ENCODE results near the gene TMEM178A.
"Not testable (repeated sequence)": the region's sequence is repeated elsewhere in the genome, so short reads cannot be mapped to it uniquely, and the experiment has no call there.

TMEM178A gene

GRCh38 chr2:39715822-39716221 lies 50.1 kb downstream of the TMEM178A start:
- ATAC-seq (no peak), DNase-seq (no peak)

GRCh38 chr2:39717067-39717466 lies 51.4 kb downstream of the TMEM178A start:
- ATAC-seq (no peak), DNase-seq (no peak)

DNA sequence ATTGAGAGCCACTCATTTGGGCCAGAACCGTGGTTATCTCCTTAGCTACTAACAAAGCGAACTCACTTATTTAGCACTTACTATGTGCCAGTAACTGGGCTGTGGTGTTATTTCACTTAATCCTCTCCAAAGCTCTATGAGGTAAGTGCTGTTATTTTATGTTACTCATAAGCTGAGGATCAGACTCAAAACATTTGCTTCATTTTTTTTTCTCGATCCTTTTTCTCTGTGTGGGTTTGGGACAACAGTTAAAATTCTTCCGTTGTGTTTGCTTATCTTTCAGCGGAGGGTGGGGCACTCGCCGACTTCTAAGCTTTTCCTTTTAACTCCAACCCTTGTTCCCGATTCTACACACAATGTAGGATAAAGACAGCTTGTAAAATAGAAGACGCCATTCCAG lies 52.8 kb downstream of the TMEM178A start:
- DNase-seq (no peak), ATAC-seq (no peak)

DNA sequence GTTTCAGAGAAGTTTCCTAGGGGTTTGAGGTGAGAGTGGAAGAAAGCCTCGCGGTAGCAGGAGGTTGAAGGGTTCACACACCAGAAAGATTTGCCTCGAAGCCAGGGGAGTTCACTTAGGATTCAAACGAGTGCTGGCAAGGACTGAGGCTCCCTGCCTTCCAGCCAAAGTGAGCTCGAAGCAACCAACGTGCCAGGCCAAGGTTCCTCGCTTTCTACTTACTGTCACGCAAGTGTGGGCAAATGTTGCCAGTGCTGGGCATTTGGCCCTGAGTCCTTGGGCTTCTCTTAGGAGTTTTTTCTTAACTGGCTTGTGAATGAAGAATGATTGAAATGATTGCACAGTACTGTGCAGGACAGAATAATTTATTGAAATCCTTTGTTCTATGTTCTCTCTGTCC lies 53.6 kb downstream of the TMEM178A start:
- ATAC-seq (no peak), DNase-seq (no peak)

GRCh38 chr2:39720970-39721369 lies 55.3 kb downstream of the TMEM178A start:
- DNase-seq (no peak), ATAC-seq (no peak)

GRCh38 chr2:39723497-39723896 lies 57.8 kb downstream of the TMEM178A start:
- DNase-seq, result no peak
- no peak for ATAC-seq

GRCh38 chr2:39723946-39724827 lies 58.5 kb downstream of the TMEM178A start:
- no peak for ATAC-seq
- no peak for DNase-seq

DNA sequence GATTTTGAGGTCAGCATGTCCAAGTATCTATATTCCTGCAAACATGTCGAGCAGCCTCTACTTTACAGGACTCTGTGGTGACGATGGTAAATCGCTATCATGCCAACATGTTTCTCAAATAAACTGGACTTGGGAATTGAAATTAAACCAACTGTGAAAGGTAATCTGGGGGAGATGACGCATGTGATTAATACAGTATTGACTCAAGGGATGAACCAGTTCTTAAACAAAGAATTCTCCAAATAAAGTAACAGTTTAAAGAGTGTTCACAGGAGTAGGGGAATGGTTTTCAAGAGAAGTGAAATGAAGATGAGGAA lies 59.1 kb downstream of the TMEM178A start:
- no peak for ATAC-seq
- DNase-seq, result no peak

DNA sequence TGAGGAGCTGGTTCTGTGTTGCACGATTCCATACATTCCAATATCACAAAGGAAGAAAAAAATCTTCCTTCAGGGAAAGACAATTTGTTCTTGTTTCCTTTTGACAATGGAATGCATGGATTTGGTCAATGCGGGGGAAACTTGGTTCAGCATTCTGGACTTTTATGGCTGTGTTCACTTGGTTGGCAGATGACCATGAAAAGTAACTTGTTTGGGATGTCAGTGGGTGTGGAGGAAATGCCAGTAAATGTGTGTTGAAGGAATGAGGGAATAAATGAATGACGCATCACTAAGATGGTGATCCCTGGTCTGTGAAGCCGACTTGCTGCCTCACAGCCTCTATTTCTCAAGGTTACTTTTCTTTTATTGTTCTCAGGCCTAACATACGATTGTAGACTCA lies 59.7 kb downstream of the TMEM178A start:
- ATAC-seq, result no peak
- no peak for DNase-seq

DNA sequence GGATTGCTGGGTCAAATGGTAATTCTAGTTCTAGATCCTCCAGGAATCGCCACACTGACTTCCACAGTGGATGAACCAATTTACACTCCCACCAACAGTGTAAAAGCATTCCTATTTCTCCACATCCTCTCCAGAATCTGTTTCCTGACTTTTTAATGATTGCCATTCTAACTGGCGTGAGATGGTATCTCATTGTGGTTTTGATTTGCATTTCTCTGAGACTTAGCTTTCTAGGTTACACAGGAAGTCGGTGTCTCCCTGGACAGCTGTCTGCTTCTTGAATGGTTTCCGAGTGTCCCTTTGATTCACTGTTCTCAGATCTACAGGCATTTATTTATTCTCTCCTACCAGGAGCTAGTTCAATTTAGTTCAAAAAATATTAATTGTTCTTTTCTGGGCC lies 62.4 kb downstream of the TMEM178A start:
- DNase-seq, ATAC-seq: not testable (repeated sequence)

GRCh38 chr2:39728941-39729351 lies 63.2 kb downstream of the TMEM178A start:
- ATAC-seq, result no peak
- DNase-seq, result peak; percentile 50

DNA sequence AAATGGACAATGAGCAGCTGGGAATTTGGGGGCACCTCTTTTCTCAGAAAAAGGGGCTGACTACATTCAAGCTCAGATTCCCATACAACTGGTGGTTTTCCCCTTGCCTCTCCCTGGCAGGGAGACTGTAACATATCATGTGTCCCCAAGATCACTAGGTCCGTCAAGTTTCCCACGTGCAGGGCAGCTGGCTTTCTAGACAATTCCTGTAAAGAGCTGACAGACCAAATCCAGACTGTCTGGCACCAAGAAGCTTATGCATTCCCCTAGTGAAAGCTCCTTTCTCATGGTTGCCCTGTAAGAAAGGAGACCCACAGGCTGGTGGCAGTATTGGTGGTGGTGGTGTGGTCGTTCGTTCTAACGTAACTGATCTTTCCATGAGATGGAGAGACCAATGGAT lies 64.6 kb downstream of the TMEM178A start:
- no peak for ATAC-seq

DNA sequence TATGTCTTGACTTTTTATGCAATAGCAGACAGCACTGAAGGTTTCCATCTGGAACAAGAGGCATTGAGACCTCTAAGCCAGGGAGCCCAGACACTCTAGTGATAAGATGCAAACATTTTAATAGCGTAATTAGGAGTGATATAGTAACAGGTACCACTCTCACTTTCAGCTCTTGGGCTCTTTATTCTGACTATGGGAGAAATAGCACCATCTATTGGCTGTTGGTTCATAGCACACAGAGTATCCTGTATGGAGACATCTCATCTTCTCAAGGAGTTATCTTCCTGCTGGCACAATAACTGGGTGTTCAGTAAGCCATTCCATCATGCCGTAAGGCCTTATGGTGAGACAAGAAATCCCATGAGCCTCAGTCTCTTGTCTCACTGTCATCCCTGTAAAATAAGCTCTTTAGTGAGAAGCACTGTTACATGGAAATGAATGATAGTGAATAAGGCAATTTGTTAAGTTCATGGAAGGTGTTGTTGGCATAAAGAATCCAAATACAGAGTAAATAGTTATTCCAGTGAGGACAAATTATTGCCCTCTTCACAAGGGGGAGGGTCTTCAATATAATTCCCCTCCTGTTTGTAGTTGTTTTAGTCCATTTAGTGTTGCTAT lies 65.1 kb downstream of the TMEM178A start:
- no peak for DNase-seq
- peak; percentile 58 for ATAC-seq

More for the DNA sequence above, 64.6 kb downstream of the TMEM178A start:
- DNase-seq, result no peak

- ATAC-seq (no peak), DNase-seq (no peak)
These were observed 65.8 kb downstream of the TMEM178A start for GRCh38 chr2:39731546-39731945.

GRCh38 chr2:39732482-39732881 lies 66.8 kb downstream of the TMEM178A start:
- no peak for DNase-seq
- no peak for ATAC-seq

GRCh38 chr2:39733070-39733674 lies 67.5 kb downstream of the TMEM178A start:
- ATAC-seq (no peak), DNase-seq (no peak)

GRCh38 chr2:39734445-39734844 lies 68.7 kb downstream of the TMEM178A start:
- no peak for ATAC-seq

DNA sequence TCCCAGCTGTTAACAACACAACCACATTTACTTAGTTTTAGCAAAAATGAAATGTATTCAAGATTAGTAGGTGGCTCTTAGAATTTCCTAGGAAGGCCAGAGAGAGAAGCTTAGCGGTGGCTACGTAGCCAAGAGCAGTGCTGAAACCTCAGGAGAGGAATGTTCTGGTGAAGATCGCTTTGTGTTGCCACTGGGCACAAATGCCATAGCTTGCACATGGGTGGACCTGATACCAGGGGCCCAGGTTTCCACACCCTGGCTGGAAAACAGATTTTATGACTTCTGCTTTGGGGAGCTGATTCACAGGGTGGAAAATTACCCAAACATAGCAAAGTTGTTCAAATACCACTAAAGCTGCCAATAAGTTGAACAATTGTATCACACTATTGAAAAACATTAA lies 69.9 kb downstream of the TMEM178A start:
- ATAC-seq, result no peak
- no peak for DNase-seq

More at GRCh38 chr2:39734445-39734844, 68.7 kb downstream of the TMEM178A start:
- no peak for DNase-seq

DNA sequence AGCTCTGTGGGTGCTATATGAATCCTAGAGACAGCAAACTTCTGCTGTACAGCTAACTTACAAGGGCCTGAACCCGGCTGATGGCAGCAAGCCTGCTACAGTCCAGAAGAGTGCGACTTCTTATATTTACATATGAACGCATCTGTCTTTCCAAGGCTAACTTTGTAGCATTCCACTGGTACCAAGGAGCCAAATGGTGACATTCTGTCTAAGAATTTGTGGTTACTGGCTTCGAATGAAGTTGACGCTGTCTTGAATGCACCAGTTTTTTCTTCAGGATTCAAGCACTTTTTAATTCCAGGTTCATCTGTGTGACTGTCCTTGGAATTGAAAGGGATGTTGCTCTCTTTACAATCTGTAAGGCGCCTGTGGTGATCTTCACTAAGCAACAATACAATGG lies 70.9 kb downstream of the TMEM178A start:
- DNase-seq, result no peak
- ATAC-seq, result no peak

GRCh38 chr2:39737661-39738060 lies 71.9 kb downstream of the TMEM178A start:
- DNase-seq, result no peak
- no peak for ATAC-seq

DNA sequence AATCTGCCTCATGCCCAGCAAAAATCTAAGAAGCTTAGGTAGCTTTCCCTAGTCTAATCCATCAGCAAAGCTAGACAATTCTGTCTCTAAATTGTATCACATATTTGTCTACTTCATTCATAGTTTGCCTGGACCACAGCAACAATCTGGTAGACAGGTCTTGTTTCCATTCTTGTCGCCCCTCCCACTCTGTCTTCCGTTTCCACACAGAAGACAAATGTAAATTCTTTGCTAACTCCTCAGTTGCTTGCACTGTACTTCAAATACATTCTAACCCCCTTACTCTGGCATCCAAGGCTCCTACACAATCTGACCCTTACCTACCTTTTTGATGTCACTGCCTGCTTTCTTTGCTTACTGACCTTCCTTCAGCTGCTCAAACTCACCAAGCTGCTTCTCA lies 73.2 kb downstream of the TMEM178A start:
- ATAC-seq, result no peak
- no peak for DNase-seq

DNA sequence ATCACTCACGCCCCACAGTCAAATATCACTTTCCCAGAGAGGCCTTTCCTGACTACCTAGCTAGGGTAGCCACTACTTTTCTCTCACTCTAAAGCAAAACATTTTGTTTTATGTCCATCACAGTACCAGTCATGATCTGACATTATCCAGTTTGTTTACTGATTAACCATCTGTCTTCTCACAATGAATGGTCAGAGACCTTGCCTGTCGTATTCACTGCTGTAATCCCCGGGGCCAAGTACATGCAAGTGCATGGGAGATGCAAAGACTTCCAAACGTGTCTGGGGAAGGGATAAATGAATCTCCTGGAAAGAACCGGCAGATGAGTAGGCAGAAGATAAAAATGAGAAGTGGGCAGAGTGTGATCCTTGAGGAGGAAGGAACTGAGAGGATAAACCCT lies 73.7 kb downstream of the TMEM178A start:
- no peak for ATAC-seq
- no peak for DNase-seq

- DNase-seq, result no peak
- no peak for ATAC-seq
These were observed 76.2 kb downstream of the TMEM178A start for GRCh38 chr2:39741871-39742270.
